Mesothelial cell of epicardium (in vitro differentiated cells): ENCODE measurements around the gene TMEM17. TPM values are rescaled to one million over a fixed set of nuclear protein-coding genes. Genes with fewer than 3 reads are reported as not detected.

Source experiments
- DNase-seq, 2 experiments: peaks; one replicate each; pipeline ENCODE4 v3.0.0; 2021; ENCODE audit warnings: low spot score in 2 of 2; ENCODE audit not compliant: unreplicated experiment in 2 of 2
- H3K27ac Mint-ChIP-seq: 2 replicates; pipeline ENCODE4 v1.8.0; 2021; ENCODE audit warnings: mixed read lengths
- H3K27me3 Mint-ChIP-seq: 2 replicates; pipeline ENCODE4 v1.8.0; 2021; ENCODE audit warnings: low read depth, mixed read lengths
- H3K36me3 Mint-ChIP-seq: 2 replicates; pipeline ENCODE4 v1.8.0; 2021; ENCODE audit warnings: mixed read lengths
- H3K4me1 Mint-ChIP-seq: 2 replicates; pipeline ENCODE4 v1.8.0; 2021; ENCODE audit warnings: mixed read lengths
- H3K4me3 Mint-ChIP-seq: 2 replicates; pipeline ENCODE4 v1.8.0; 2021; ENCODE audit warnings: mild to moderate bottlenecking, moderate library complexity, mixed read lengths
- H3K9me3 Mint-ChIP-seq: 2 replicates; pipeline ENCODE4 v1.8.0; 2021; ENCODE audit warnings: mixed read lengths
- total RNA-seq: library from RNA; stranded (reverse); gene quantifications from 3 replicates; pipeline ENCODE4 v1.2.1, GENCODE V29; 2021
- TF ChIP-seq, protein P1 (sequence below): fragments of 200-600 bp; sonication (generic); IDR thresholded peaks from one replicate; pipeline ENCODE4 v1.5.0; 2021; ENCODE audit warnings: antibody characterized with exemption; ENCODE audit not compliant: unreplicated experiment

TMEM17 gene
- total RNA-seq, 1 donor from 2014 or later, result 4.2 TPM

DNA sequence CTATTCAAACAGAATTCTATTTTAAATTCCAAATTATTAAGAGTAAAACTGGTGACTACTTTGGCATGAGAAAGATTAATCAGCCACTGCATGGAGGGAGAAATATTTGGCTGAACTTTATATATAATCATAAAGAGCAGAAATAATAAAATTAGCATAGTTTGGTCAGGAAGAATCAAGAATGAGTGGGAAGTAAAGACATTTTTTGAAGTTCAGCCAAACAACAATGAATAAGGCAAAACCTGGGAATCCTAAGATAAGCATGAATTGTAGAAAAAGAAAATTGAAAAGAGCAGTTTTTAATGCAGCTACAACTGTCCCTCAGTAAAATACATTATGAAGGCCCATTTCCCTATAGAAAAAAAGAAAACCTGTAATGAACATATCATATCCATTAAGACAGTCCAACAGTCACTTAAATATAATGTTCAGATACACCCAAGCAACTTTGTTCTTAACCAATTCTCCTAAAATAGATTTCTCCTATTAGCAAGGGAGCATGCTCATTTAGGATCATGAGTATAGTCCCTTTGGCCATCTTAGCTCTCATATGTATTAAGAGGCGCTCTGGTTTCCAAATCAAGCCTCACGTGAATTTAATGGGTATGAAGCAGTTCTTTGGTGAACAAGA lies 6.5 kb downstream of the TMEM17 start:
- TF ChIP-seq, protein P1, sequence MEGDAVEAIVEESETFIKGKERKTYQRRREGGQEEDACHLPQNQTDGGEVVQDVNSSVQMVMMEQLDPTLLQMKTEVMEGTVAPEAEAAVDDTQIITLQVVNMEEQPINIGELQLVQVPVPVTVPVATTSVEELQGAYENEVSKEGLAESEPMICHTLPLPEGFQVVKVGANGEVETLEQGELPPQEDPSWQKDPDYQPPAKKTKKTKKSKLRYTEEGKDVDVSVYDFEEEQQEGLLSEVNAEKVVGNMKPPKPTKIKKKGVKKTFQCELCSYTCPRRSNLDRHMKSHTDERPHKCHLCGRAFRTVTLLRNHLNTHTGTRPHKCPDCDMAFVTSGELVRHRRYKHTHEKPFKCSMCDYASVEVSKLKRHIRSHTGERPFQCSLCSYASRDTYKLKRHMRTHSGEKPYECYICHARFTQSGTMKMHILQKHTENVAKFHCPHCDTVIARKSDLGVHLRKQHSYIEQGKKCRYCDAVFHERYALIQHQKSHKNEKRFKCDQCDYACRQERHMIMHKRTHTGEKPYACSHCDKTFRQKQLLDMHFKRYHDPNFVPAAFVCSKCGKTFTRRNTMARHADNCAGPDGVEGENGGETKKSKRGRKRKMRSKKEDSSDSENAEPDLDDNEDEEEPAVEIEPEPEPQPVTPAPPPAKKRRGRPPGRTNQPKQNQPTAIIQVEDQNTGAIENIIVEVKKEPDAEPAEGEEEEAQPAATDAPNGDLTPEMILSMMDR, result no peak
- Mint-ChIP-seq H3K27me3 (no peaks in the 10 kb centered on the region), H3K9me3 (no peaks in the 10 kb centered on the region), H3K27ac (peak overlapping the region; percentile 13), H3K4me3 (no peak overlapping the region), H3K36me3 (peaks cover 9% of the 10 kb centered on the region), H3K4me1 (peaks cover 37% of the 10 kb centered on the region)
- DNase-seq, result no peak

DNA sequence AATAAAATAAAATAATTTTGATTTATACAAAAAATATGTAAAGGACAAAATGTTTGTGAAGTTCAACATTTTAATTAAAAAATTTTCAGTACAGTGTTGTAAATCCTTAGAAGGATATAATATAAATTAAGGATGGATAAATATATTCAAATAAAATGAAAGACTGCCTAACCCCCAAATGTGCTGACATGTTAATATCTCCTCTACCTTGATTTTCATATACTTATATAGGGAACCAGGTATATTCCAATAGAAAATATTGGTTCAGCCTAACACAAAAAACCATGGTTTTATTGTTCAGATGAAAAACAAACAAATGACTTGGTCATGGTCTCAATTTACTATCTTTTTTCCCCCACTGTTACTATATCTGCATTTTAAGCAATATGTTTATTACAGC lies 7.3 kb downstream of the TMEM17 start:
- no peak for DNase-seq
- Mint-ChIP-seq H3K4me1 (peaks cover 39% of the 10 kb centered on the region), H3K27me3 (no peaks in the 10 kb centered on the region), H3K27ac (no peak overlapping the region), H3K4me3 (no peak overlapping the region), H3K9me3 (no peaks in the 10 kb centered on the region), H3K36me3 (peaks cover 9% of the 10 kb centered on the region)
- TF ChIP-seq, protein P1, result no peak

DNA sequence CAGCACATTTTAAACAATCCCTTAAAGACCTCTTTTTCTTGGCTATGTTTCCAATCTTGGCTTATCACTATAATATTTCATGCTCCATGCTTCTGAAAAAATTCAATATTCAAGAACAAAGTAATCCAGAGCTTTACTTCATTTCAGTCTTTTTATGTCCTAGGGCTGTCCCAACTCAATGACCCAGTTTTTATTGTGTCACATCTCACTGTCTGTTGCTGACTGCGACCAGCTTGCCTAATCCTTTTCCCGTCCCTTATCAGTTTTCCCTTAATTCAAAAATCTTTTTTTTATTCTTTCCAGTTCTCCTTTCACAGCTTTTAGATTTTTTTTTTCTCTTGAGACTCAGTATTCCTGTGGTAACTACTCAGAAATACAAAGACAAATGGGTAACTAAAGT lies 10.2 kb downstream of the TMEM17 start:
- H3K9me3 Mint-ChIP-seq, result no peaks in the 10 kb centered on the region
- no peak overlapping the region for H3K4me3 Mint-ChIP-seq
- peaks cover 2% of the 10 kb centered on the region for H3K36me3 Mint-ChIP-seq
- DNase-seq, result no peak
- no peaks in the 10 kb centered on the region for H3K27me3 Mint-ChIP-seq
- TF ChIP-seq, protein P1, result no peak
- H3K27ac Mint-ChIP-seq, result no peak overlapping the region
- H3K4me1 Mint-ChIP-seq, result peaks cover 46% of the 10 kb centered on the region

DNA sequence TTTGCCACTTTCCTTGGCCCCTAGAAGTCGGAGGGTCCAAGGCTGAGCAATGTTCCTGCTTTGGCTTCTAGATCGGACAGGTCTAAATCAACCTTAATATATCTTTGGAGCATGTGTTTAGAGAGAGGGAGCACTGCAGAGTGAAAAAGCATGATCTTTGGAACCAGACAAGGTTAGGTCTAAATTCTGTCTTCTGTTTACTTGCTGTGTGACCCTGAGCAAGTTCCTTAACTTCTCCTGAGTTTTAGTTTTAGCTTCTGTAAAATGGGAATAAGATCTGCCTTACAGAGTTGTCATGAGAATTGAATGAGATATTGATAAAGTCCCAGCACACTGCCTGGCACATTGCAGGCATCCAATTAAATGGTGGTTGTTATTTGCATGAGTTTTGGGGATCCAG lies 13.9 kb downstream of the TMEM17 start:
- no peak overlapping the region for H3K27ac Mint-ChIP-seq

DNA sequence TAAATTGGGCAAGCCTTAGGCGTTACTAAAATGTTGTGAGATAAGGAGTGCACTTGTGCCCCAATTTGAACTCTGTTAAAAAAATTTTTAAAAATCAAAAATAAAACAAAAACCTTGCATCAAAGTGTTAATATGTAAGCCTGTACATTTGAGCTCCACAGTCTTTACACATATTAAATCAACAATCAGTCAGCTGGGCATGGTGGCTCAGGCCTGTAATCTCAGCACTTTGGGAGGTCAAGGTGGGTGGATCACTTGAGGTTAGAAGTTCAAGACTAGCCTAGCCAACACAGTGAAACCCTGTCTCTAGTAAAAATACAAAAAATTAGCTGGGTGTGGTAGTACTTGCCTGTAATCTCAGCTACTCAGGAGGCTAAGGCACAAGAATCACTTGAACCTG lies 16.3 kb downstream of the TMEM17 start:
- TF ChIP-seq, protein P1, result no peak
- H3K36me3 Mint-ChIP-seq, result no peaks in the 10 kb centered on the region
- no peaks in the 10 kb centered on the region for H3K27me3 Mint-ChIP-seq
- H3K4me3 Mint-ChIP-seq, result no peak overlapping the region
- no peak for DNase-seq
- H3K9me3 Mint-ChIP-seq, result no peaks in the 10 kb centered on the region
- peaks cover 40% of the 10 kb centered on the region for H3K4me1 Mint-ChIP-seq
- no peak overlapping the region for H3K27ac Mint-ChIP-seq

More for the DNA sequence above, 13.9 kb downstream of the TMEM17 start:
- TF ChIP-seq, protein P1, result no peak
- H3K36me3 Mint-ChIP-seq, result no peaks in the 10 kb centered on the region
- H3K27me3 Mint-ChIP-seq, result no peaks in the 10 kb centered on the region
- H3K9me3 Mint-ChIP-seq, result no peaks in the 10 kb centered on the region
- peaks cover 41% of the 10 kb centered on the region for H3K4me1 Mint-ChIP-seq
- H3K4me3 Mint-ChIP-seq, result no peak overlapping the region
- no peak for DNase-seq
